ENCODE data around the gene NOTCH1. TPM values are rescaled to one million over a fixed set of nuclear protein-coding genes. Genes with fewer than 3 reads are reported as not detected.

The NOTCH1 gene
- polyA plus RNA-seq, 2 of the 4 experiments (the other 2 are of a cell fraction) = 0.88 to 5.7 TPM

GRCh38 chr9:136510561-136510960, 35.3 kb downstream of the NOTCH1 start:
- no peak for DNase-seq (ENCODE audit: low read depth in 1 of 2, low spot score in 1 of 2)
- Histone ChIP-seq H3K4me2 (no peak overlapping the region), H3K4me1 (no peaks in the 10 kb centered on the region), H3K9me3 (no peaks in the 10 kb centered on the region), H3K4me3 (no peak overlapping the region), H3K27ac (no peak overlapping the region)
- no peak for ATAC-seq
- ChIA-PET POLR2A (no interaction called here), CTCF (interaction anchor here (2.2 kb wide), 1 partner anchor 116 kb away, joined by 6 read pairs; no protein-coding TSS in a partner anchor)
- TF ChIP-seq CHD2 (IDR thresholded peaks at IDR 0.05; ENCODE audit: low read length, partially characterized antibody) (no peak), HDAC2 (IDR thresholded peaks at IDR 0.05) (no peak), CHD4 (IDR thresholded peaks at IDR 0.05; ENCODE audit: borderline replicate concordance) (no peak), EHF (CRISPR knock-in tag; IDR thresholded peaks at IDR 0.05) (no peak), KDM1A (IDR thresholded peaks at IDR 0.05; ENCODE audit: low read depth) (no peak)
- FAIRE-seq = no peak
- 87% methylated on average over 9 of the region's 26 CpGs for WGBS (ENCODE audit: missing lambda C conversion rate)

- Histone ChIP-seq H3K4me2 (no peak overlapping the region), H3K4me1 (no peaks in the 10 kb centered on the region), H3K9me3 (no peaks in the 10 kb centered on the region), H3K4me3 (no peak overlapping the region), H3K27ac (no peak overlapping the region)
- TF ChIP-seq FOSL2 (IDR thresholded peaks at IDR 0.05) (no peak), FOSL2 (CRISPR knock-in tag; IDR thresholded peaks at IDR 0.05) (no peak), RNF2 (IDR thresholded peaks at IDR 0.05; ENCODE audit: borderline replicate concordance, low read depth) (no peak), CTCF (IDR thresholded peaks at IDR 0.05) (no peak), HOXB5 (CRISPR knock-in tag; IDR thresholded peaks at IDR 0.05) (no peak), RAD21 (conservative IDR thresholded peaks at IDR 0.05 in 1 of 2, IDR thresholded peaks at IDR 0.05 in 1 of 2) (no peak), ZFP36 (IDR thresholded peaks at IDR 0.05; ENCODE audit: borderline replicate concordance, partially characterized antibody) (no peak), NR3C1 (IDR thresholded peaks at IDR 0.05) (no peak), HOXB13 (CRISPR knock-in tag; IDR thresholded peaks at IDR 0.05; ENCODE audit: low read depth) (no peak), ESRRA (IDR thresholded peaks at IDR 0.05; ENCODE audit: borderline replicate concordance, low read length) (no peak), TFCP2L1 (CRISPR knock-in tag; IDR thresholded peaks at IDR 0.05) (no peak), MAZ (IDR thresholded peaks at IDR 0.05; ENCODE audit: borderline replicate concordance, low read depth, low read length) (no peak), SREBF2 (IDR thresholded peaks at IDR 0.05) (no peak), PBX3 (IDR thresholded peaks at IDR 0.05) (no peak)
- ChIA-PET POLR2A (no interaction called here), CTCF (interaction anchor here (0.8 to 2.2 kb wide), 2 partner anchors 9 to 117 kb away, joined by 3 to 6 read pairs; no protein-coding TSS in a partner anchor)
- FAIRE-seq (no peak), ATAC-seq (no peak), DNase-seq (ENCODE audit: low read depth in 1 of 2, low spot score in 1 of 2) (no peak)
- WGBS (ENCODE audit: missing lambda C conversion rate) = 93% methylated on average over 24 of the region's 27 CpGs
These were observed 36.3 kb downstream of the NOTCH1 start for GRCh38 chr9:136509549-136509948.

GRCh38 chr9:136508729-136509500, 36.9 kb downstream of the NOTCH1 start:
- ChIA-PET CTCF (interaction anchor here (0.8 to 2.2 kb wide), 5 partner anchors 8 to 123 kb away, joined by 3 to 6 read pairs (median 5); no protein-coding TSS in a partner anchor), POLR2A (no interaction called here)
- TF ChIP-seq CHD4 (IDR thresholded peaks at IDR 0.05; ENCODE audit: borderline replicate concordance) (no peak), ESRRA (IDR thresholded peaks at IDR 0.05; ENCODE audit: borderline replicate concordance, low read length) (no peak), KDM1A (IDR thresholded peaks at IDR 0.05; ENCODE audit: low read depth) (no peak), ZSCAN20 (CRISPR knock-in tag; IDR thresholded peaks at IDR 0.05) (no peak), HEYL (CRISPR knock-in tag; IDR thresholded peaks at IDR 0.05) (no peak), POLR2AphosphoS2 (conservative IDR thresholded peaks at IDR 0.05; ENCODE audit: low read length) (no peak), PBX3 (IDR thresholded peaks at IDR 0.05) (no peak), POLR2A (IDR thresholded peaks at IDR 0.05; ENCODE audit: low read length) (no peak), GATA3 (IDR thresholded peaks at IDR 0.05; ENCODE audit: borderline replicate concordance) (no peak), BHLHE40 (IDR thresholded peaks at IDR 0.05; ENCODE audit: low read depth, low read length) (no peak), NPAS2 (CRISPR knock-in tag; IDR thresholded peaks at IDR 0.05; ENCODE audit: borderline replicate concordance) (no peak), ATOH8 (CRISPR knock-in tag; IDR thresholded peaks at IDR 0.05; ENCODE audit: low read depth) (no peak), ZNF302 (CRISPR knock-in tag; IDR thresholded peaks at IDR 0.05) (no peak), HOXB13 (CRISPR knock-in tag; IDR thresholded peaks at IDR 0.05; ENCODE audit: low read depth) (no peak), MAFK (IDR thresholded peaks at IDR 0.05; ENCODE audit: partially characterized antibody) (no peak), PHF8 (IDR thresholded peaks at IDR 0.05; ENCODE audit: borderline replicate concordance, low read depth) (no peak), CHD2 (IDR thresholded peaks at IDR 0.05; ENCODE audit: low read length, partially characterized antibody) (no peak)

More at GRCh38 chr9:136508729-136509500, 36.9 kb downstream of the NOTCH1 start:
- Histone ChIP-seq H3K4me3 (no peak overlapping the region), H3K9me3 (no peaks in the 10 kb centered on the region), H3K4me1 (peaks cover 3% of the 10 kb centered on the region; the same call in 1 of the 3 replicates), H3K27ac (no peak overlapping the region), H3K4me2 (no peak overlapping the region)
- 90% methylated on average over 32 of the region's 37 CpGs for WGBS (ENCODE audit: missing lambda C conversion rate)
- DNase-seq (ENCODE audit: low read depth in 1 of 2, low spot score in 1 of 2) (no peak), FAIRE-seq (no peak), ATAC-seq (no peak)
